G401 (cell line): ENCODE measurements around the gene CABLES2. TPM values are rescaled to one million over a fixed set of nuclear protein-coding genes. Genes with fewer than 3 reads are reported as not detected.

ENCODE experiments used
- DNase-seq: peaks from one replicate; pipeline ENCODE4 v3.0.0-alpha.2; 2015; ENCODE audit warnings: low spot score
- in situ Hi-C: cut with HindIII; loops from 2 replicates; pipeline ENCODE4 v1.10.0; 2016; ENCODE audit warnings: low sequenced_read_pairs, mixed read lengths
- total RNA-seq: library from RNA; depleted of rRNA; stranded (reverse); fragments of >200 nt; shearing (Covaris generic); gene quantifications from 2 replicates; pipeline ENCODE4 v1.2.3, GENCODE V29; 2014; rRNA removed

Gene CABLES2
- total RNA-seq, 1 experiment from 2014 or later = 4.2 TPM

GRCh38 chr20:62344092-62344491 is 63.0 kb downstream of the CABLES2 start:
- no peak for DNase-seq
- in situ Hi-C loops = no loop called here

- no peak for DNase-seq
- in situ Hi-C loops = no loop called here
Measured at GRCh38 chr20:62342910-62343309, 64.2 kb downstream of the CABLES2 start.

GRCh38 chr20:62339647-62340062 is 67.4 kb downstream of the CABLES2 start:
- in situ Hi-C loops = no loop called here
- no peak for DNase-seq

Other genes with a start within 250 kb of the CABLES2 start
- gene MTG2, start 224.3 kb downstream of the CABLES2 start, total RNA-seq = 30.6 and 48.2 TPM in 2 replicates
- not detected in 2 replicates for gene HRH3, start 187.0 kb downstream of the CABLES2 start, total RNA-seq
- 18.0 and 19.6 TPM in 2 replicates for gene OSBPL2, start 168.8 kb downstream of the CABLES2 start, total RNA-seq
- 209 and 255 TPM in 2 replicates for gene ADRM1, start 104.3 kb downstream of the CABLES2 start, total RNA-seq
- gene LAMA5, start 40.0 kb downstream of the CABLES2 start, total RNA-seq = 21.6 and 28.3 TPM in 2 replicates
- 1,245 and 1,753 TPM in 2 replicates for gene RPS21, start 20.2 kb downstream of the CABLES2 start, total RNA-seq
- not detected in 2 replicates for gene RBBP8NL, start 20.3 kb upstream of the CABLES2 start, total RNA-seq
- 0.18 and 0.71 TPM in 2 replicates for gene GATA5, start 68.7 kb upstream of the CABLES2 start, total RNA-seq
- 9.2 and 10.3 TPM in 2 replicates for gene SLCO4A1, start 235.2 kb upstream of the CABLES2 start, total RNA-seq